ENCODE measurements around the gene PSORS1C2. TPM values are rescaled to one million over a fixed set of nuclear protein-coding genes. Genes with fewer than 3 reads are reported as not detected.
"Not testable (repeated sequence)": the region's sequence is repeated elsewhere in the genome, so short reads cannot be mapped to it uniquely, and the experiment has no call there.

Gene PSORS1C2
- total RNA-seq (ENCODE audit: low replicate concordance) = not detected in 2 replicates
- long read RNA-seq = 0 reads

GRCh38 chr6:31138982-31139381, at the start of gene PSORS1C2:
PSORS1C2 (minus strand) TSS chr6:31139066; CDS start chr6:31139026, 40 bp downstream.
- H3K4me3 Mint-ChIP-seq = no peak within 1 kb of the TSS
- H3K36me3 Mint-ChIP-seq = no peaks in the 10 kb centered on the region
- no peak for DNase-seq (ENCODE audit: extremely low spot score, unreplicated experiment)
- H3K4me1 Mint-ChIP-seq (ENCODE audit: unreplicated experiment) = peaks cover 12% of the 10 kb centered on the region
- H3K9me3 Mint-ChIP-seq = peaks cover 4% of the 10 kb centered on the region
- TF ChIP-seq CTCF (conservative IDR thresholded peaks at IDR 0.05) = no peak
- H3K27me3 Mint-ChIP-seq = peaks cover 9% of the 10 kb centered on the region
- no peak within 1 kb of the TSS for H3K27ac Mint-ChIP-seq

- TF ChIP-seq CTCF (conservative IDR thresholded peaks at IDR 0.05) = no peak
- no peak overlapping the region for H3K4me3 Mint-ChIP-seq
- no peak overlapping the region for H3K27ac Mint-ChIP-seq
- no peak for DNase-seq (ENCODE audit: extremely low spot score, unreplicated experiment)
- H3K36me3 Mint-ChIP-seq = no peaks in the 10 kb centered on the region
- H3K4me1 Mint-ChIP-seq (ENCODE audit: unreplicated experiment) = no peaks in the 10 kb centered on the region
- no peaks in the 10 kb centered on the region for H3K9me3 Mint-ChIP-seq
- H3K27me3 Mint-ChIP-seq = peaks cover 4% of the 10 kb centered on the region
Measured at GRCh38 chr6:31187780-31188194, 48.9 kb upstream of the PSORS1C2 start.

GRCh38 chr6:31186052-31186734, 47.3 kb upstream of the PSORS1C2 start:
- TF ChIP-seq CTCF (conservative IDR thresholded peaks at IDR 0.05) = no peak
- peak overlapping the region; percentile 35 for H3K27ac Mint-ChIP-seq
- H3K4me1 Mint-ChIP-seq (ENCODE audit: unreplicated experiment) = no peaks in the 10 kb centered on the region
- peaks cover 4% of the 10 kb centered on the region for H3K27me3 Mint-ChIP-seq
- DNase-seq (ENCODE audit: extremely low spot score, unreplicated experiment) = no peak
- no peaks in the 10 kb centered on the region for H3K36me3 Mint-ChIP-seq
- H3K9me3 Mint-ChIP-seq = no peaks in the 10 kb centered on the region
- no peak overlapping the region for H3K4me3 Mint-ChIP-seq

DNA sequence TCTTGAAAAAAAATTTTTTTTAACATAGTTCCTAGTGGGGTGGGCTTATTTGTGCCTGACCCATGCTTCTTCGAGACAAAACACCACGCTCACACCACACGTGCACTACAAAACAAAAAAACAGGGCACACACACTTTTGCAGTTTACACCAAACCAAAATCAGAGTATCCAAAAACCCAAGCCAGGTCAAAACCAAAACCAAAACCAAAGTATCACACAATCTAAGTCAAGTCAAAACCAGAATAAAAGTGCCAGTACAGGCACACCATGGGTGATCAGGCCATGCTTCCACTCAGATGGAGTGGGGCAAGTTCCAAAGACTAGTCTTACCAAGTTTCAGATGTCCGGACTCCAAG, 46.8 kb upstream of the PSORS1C2 start:
- not testable (repeated sequence) for H3K9me3 Mint-ChIP-seq; H3K4me3 Mint-ChIP-seq; H3K4me1 Mint-ChIP-seq (ENCODE audit: unreplicated experiment); H3K27me3 Mint-ChIP-seq; H3K27ac Mint-ChIP-seq; H3K36me3 Mint-ChIP-seq; DNase-seq (ENCODE audit: extremely low spot score, unreplicated experiment)

GRCh38 chr6:31183859-31184258, 45.0 kb upstream of the PSORS1C2 start:
- H3K36me3 Mint-ChIP-seq; DNase-seq (ENCODE audit: extremely low spot score, unreplicated experiment); H3K4me3 Mint-ChIP-seq; H3K9me3 Mint-ChIP-seq; H3K27ac Mint-ChIP-seq; H3K4me1 Mint-ChIP-seq (ENCODE audit: unreplicated experiment); H3K27me3 Mint-ChIP-seq: not testable (repeated sequence)

DNA sequence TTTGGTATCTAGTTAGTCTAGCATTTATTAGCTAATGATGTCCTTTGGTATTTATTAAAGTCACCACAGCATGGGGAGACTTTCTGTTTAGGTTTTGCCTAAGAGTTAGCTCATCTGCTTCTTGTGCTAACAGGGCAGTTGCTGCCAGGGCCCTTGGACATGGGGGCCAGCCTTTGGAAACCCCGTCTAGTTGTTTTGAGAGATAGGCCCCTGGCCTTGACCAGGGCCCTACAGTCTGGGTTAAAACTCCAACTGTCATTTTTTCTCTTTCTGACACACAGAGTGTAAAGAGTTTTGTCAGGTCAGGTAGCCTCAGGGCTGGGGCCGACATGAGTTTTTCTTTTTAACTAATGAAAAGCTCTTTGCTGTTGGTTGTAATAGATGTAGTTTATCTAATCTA, 44.4 kb upstream of the PSORS1C2 start:
- DNase-seq (ENCODE audit: extremely low spot score, unreplicated experiment); H3K9me3 Mint-ChIP-seq; H3K4me3 Mint-ChIP-seq; H3K36me3 Mint-ChIP-seq; H3K4me1 Mint-ChIP-seq (ENCODE audit: unreplicated experiment); H3K27ac Mint-ChIP-seq: not testable (repeated sequence)
- H3K27me3 Mint-ChIP-seq = peaks cover 11% of the 10 kb centered on the region

DNA sequence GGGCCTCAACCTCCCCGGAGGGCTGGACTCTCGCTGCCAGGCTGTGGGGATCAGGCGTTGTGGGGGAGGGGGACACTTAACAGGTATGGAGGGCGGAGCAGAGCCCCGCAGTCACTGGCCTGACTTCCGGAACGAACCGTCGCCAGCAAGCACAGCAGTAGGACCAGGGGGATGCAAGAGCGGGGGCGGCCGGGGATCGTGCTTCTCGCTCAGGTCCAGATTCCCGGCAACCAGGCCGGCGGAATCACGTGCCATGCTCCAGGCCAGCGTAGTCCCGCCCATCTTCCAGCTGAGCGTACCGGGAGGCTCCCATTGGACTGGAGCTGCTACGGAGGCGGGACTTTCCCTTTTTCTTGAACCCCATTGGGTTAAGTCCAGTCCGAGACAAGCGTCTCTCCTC, 41.6 kb upstream of the PSORS1C2 start:
- DNase-seq (ENCODE audit: extremely low spot score, unreplicated experiment) = no peak
- no peak overlapping the region for H3K4me3 Mint-ChIP-seq
- no peak for TF ChIP-seq CTCF (conservative IDR thresholded peaks at IDR 0.05)
- H3K9me3 Mint-ChIP-seq = no peaks in the 10 kb centered on the region
- no peak overlapping the region for H3K27ac Mint-ChIP-seq
- no peaks in the 10 kb centered on the region for H3K4me1 Mint-ChIP-seq (ENCODE audit: unreplicated experiment)
- peaks cover 16% of the 10 kb centered on the region for H3K27me3 Mint-ChIP-seq
- no peaks in the 10 kb centered on the region for H3K36me3 Mint-ChIP-seq

All from type B pancreatic cell (in vitro differentiated cells).